ENCODE data around the gene ADAM12. TPM values are rescaled to one million over a fixed set of nuclear protein-coding genes. Genes with fewer than 3 reads are reported as not detected.

ADAM12 gene
- total RNA-seq, 1 experiment from 2014 or later, result not detected

- ChIA-PET RAD21 (ENCODE audit: low non-redundant PET in 1 of 2, low total read pairs in 2 of 2, uncharacterized antibody in 2 of 2, unreplicated experiment in 2 of 2) (no interaction called here), POLR2A (interaction anchor here (0.5 kb wide), 1 partner anchor 297 kb away, joined by 7 read pairs; no protein-coding TSS in a partner anchor), CTCF (interaction anchor here (1.2 kb wide), 1 partner anchor 251 kb away, joined by 3 read pairs; no protein-coding TSS in a partner anchor)
- intact Hi-C loops (cut with micrococcal nuclease), result no loop called here
- TF ChIP-seq, protein P1, sequence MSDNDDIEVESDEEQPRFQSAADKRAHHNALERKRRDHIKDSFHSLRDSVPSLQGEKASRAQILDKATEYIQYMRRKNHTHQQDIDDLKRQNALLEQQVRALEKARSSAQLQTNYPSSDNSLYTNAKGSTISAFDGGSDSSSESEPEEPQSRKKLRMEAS (IDR thresholded peaks at IDR 0.05), result no peak
- 0 out of 2 replicates have a peak, but pooled peaks have one; percentile 10 for TF ChIP-seq FOSL1 (IDR thresholded peaks at IDR 0.05; ENCODE audit: low read depth)
- TF ChIP-seq YY1 (IDR thresholded peaks at IDR 0.05; ENCODE audit: extremely low read depth, insufficient replicate concordance, low read depth, low read length), result no peak
- TF ChIP-seq ELF1 (IDR thresholded peaks at IDR 0.05; ENCODE audit: borderline replicate concordance, low read depth), result no peak
- H3K4me2 ChIP-seq (ENCODE audit: low read length), result peak overlapping the region; percentile 6
- no peak overlapping the region for H3K9ac ChIP-seq (ENCODE audit: low read length)
- no peak overlapping the region for H2AFZ ChIP-seq (ENCODE audit: low read depth, low read length, poor library complexity, severe bottlenecking)
- no peaks in the 10 kb centered on the region for H4K20me1 ChIP-seq (ENCODE audit: insufficient read depth)
- H3K27me3 ChIP-seq (ENCODE audit: insufficient read depth, low read length), result peaks cover 10% of the 10 kb centered on the region; the same call in 1 of the 2 replicates
- no peaks in the 10 kb centered on the region for H3K36me3 ChIP-seq (ENCODE audit: control insufficient read depth in 1 of 2, insufficient read depth in 2 of 2, low read length in 2 of 2)
- H3K79me2 ChIP-seq (ENCODE audit: insufficient read depth, low read length), result no peaks in the 10 kb centered on the region
- H3K4me1 ChIP-seq (ENCODE audit: control insufficient read depth in 1 of 2, insufficient read depth in 2 of 2, low read length in 2 of 2), result peaks cover 0 to 13% of the 10 kb centered on the region in 2 experiments; a peak in 2 of 4 replicates
- no TSS peak for BruUV-seq (replicated peaks)
- ATAC-seq (peak; percentile 44; the same call in 1 of the 2 replicates), DNase-seq (ENCODE audit: low read depth, low spot score) (no peak)
- H3K9me3 ChIP-seq (ENCODE audit: control insufficient read depth in 1 of 2, insufficient read depth in 1 of 2, low read depth in 1 of 2, low read length in 2 of 2), result no peaks in the 10 kb centered on the region
- H3K4me3 ChIP-seq (replicated peaks in 1 of 2; ENCODE audit: low read depth in 1 of 2, low read length in 2 of 2), result no peak overlapping the region
- no peak overlapping the region for H3K27ac ChIP-seq (ENCODE audit: low read depth, low read length)
- H3K9me2 ChIP-seq (ENCODE audit: insufficient read depth), result no peaks in the 10 kb centered on the region
Observed at GRCh38 chr10:126252884-126253610, 135.2 kb downstream of the ADAM12 start.

DNA sequence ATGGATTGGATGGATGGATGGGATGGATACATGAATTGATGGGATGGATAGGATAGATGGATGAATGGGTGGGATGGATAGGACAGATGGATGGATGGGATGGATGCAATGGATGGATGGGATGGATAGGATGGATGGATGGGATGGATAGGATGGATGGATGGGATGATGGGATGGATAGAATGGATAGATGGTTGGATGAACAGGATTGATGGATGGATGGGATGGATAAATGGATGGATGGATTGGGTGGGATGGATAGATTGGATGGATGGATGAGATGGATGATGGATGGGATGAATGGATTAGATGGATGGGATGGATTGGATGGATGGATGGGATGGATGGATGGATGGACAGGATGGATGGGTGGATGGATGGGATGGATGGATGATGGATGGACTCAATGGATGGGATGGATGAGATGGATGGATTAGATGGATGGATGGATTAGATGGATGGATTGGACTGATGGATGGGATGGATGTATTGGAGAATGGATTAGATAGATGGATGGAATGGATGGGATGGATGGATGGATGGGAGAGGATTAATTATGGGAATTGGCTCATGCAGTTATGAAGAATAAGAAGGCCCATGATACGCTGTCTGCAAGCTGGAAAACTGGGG lies 136.4 kb downstream of the ADAM12 start:
- Histone ChIP-seq H3K4me3 (replicated peaks in 1 of 2; ENCODE audit: low read depth in 1 of 2, low read length in 2 of 2) (no peak overlapping the region), H2AFZ (ENCODE audit: low read depth, low read length, poor library complexity, severe bottlenecking) (no peak overlapping the region), H3K27ac (ENCODE audit: low read depth, low read length) (no peak overlapping the region), H3K79me2 (ENCODE audit: insufficient read depth, low read length) (no peaks in the 10 kb centered on the region), H3K9ac (ENCODE audit: low read length) (no peak overlapping the region), H3K27me3 (ENCODE audit: insufficient read depth, low read length) (peaks cover under 1% of the 10 kb centered on the region; the same call in 1 of the 2 replicates), H4K20me1 (ENCODE audit: insufficient read depth) (no peaks in the 10 kb centered on the region), H3K36me3 (ENCODE audit: control insufficient read depth in 1 of 2, insufficient read depth in 2 of 2, low read length in 2 of 2) (no peaks in the 10 kb centered on the region), H3K9me3 (ENCODE audit: control insufficient read depth in 1 of 2, insufficient read depth in 1 of 2, low read depth in 1 of 2, low read length in 2 of 2) (no peaks in the 10 kb centered on the region), H3K9me2 (ENCODE audit: insufficient read depth) (no peaks in the 10 kb centered on the region), H3K4me1 (ENCODE audit: control insufficient read depth in 1 of 2, insufficient read depth in 2 of 2, low read length in 2 of 2) (peaks cover 0 to 22% of the 10 kb centered on the region in 2 experiments; a peak in 2 of 4 replicates), H3K4me2 (ENCODE audit: low read length) (no peak overlapping the region)
- CTCF ChIA-PET, result interaction anchor here (1.2 kb wide), 1 partner anchor 252 kb away, joined by 3 read pairs; no protein-coding TSS in a partner anchor
- POLR2A ChIA-PET, result no interaction called here
- no peak for ATAC-seq
- no peak for DNase-seq (ENCODE audit: low read depth, low spot score)
- RAD21 ChIA-PET (ENCODE audit: low non-redundant PET in 1 of 2, low total read pairs in 2 of 2, uncharacterized antibody in 2 of 2, unreplicated experiment in 2 of 2), result no interaction called here
- BruUV-seq (replicated peaks), result no TSS peak
- intact Hi-C loops (cut with micrococcal nuclease), result no loop called here
- TF ChIP-seq ELF1 (IDR thresholded peaks at IDR 0.05; ENCODE audit: borderline replicate concordance, low read depth), result no peak
- no peak for TF ChIP-seq JUND (IDR thresholded peaks at IDR 0.05)
- TF ChIP-seq, protein P2, sequence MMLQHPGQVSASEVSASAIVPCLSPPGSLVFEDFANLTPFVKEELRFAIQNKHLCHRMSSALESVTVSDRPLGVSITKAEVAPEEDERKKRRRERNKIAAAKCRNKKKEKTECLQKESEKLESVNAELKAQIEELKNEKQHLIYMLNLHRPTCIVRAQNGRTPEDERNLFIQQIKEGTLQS (IDR thresholded peaks at IDR 0.05), result no peak
- TF ChIP-seq ZFX (IDR thresholded peaks at IDR 0.05), result no peak
- TF ChIP-seq EGR1 (IDR thresholded peaks at IDR 0.05; ENCODE audit: low read depth), result no peak
- no peak for TF ChIP-seq FOSL1 (IDR thresholded peaks at IDR 0.05; ENCODE audit: low read depth)
- TF ChIP-seq, protein P3, sequence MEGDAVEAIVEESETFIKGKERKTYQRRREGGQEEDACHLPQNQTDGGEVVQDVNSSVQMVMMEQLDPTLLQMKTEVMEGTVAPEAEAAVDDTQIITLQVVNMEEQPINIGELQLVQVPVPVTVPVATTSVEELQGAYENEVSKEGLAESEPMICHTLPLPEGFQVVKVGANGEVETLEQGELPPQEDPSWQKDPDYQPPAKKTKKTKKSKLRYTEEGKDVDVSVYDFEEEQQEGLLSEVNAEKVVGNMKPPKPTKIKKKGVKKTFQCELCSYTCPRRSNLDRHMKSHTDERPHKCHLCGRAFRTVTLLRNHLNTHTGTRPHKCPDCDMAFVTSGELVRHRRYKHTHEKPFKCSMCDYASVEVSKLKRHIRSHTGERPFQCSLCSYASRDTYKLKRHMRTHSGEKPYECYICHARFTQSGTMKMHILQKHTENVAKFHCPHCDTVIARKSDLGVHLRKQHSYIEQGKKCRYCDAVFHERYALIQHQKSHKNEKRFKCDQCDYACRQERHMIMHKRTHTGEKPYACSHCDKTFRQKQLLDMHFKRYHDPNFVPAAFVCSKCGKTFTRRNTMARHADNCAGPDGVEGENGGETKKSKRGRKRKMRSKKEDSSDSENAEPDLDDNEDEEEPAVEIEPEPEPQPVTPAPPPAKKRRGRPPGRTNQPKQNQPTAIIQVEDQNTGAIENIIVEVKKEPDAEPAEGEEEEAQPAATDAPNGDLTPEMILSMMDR (IDR thresholded peaks at IDR 0.05 in 2 of 3, conservative IDR thresholded peaks at IDR 0.05 in 1 of 3; ENCODE audit: borderline replicate concordance in 1 of 3, insufficient read depth in 1 of 3, low read depth in 2 of 3, low read length in 2 of 3), result no peak
- no peak for TF ChIP-seq SIN3A (IDR thresholded peaks at IDR 0.05; ENCODE audit: low read depth)
- TF ChIP-seq EZH2 (IDR thresholded peaks at IDR 0.05), result no peak
- TF ChIP-seq POLR2A (IDR thresholded peaks at IDR 0.05; ENCODE audit: borderline replicate concordance, extremely low read depth, insufficient read depth, insufficient read length), result no peak
- no peak for TF ChIP-seq EZH2phosphoT487 (IDR thresholded peaks at IDR 0.05; ENCODE audit: borderline replicate concordance)
- no peak for TF ChIP-seq SP1 (IDR thresholded peaks at IDR 0.05; ENCODE audit: low read depth)
